Measurements from ENCODE around the gene TAPT1. TPM values are rescaled to one million over a fixed set of nuclear protein-coding genes. Genes with fewer than 3 reads are reported as not detected.

TAPT1 gene
- polyA plus RNA-seq, 12 donors: 27.3 to 59.9 (median 41.2) TPM; not detected in 1

DNA sequence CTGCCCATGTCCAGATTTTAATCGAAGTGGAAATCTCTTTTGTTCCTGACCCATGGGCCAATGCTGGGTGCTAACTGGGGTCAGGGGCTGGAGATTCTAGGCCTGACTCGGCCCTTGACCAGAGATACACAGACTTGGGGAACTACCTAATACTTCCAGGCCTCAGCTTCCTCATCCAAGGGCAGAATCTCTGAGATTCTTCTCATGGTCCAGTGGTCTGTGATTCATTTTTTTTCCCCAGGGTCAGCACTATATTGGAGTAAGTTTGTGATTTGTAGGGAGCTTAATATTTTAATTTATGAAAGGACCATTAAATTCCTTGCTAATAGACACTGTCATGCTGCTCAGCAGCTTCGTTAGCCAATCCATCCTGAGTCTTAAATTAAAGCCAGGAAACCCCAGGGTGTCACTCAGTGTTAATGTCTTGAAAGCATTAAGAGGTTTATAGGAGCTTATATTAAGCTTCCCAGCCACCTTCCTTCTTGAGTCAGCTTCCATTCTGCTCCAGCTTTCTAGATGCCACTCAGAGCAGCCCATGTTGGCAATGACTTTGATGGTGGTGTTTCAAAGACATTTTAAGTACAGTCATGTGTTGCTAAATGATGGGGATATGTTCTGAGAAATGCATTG lies 115.5 kb downstream of the TAPT1 start:
- no peak for DNase-seq

Other genes with a start within 250 kb of the TAPT1 start
- 10 to 100 TPM in 11 of 12 donors, not detected in 1; 25.9 to 67.7 (median 55.3) TPM for gene PROM1, start 142.4 kb downstream of the TAPT1 start, polyA plus RNA-seq (ENCODE audit: insufficient read length in 12 of 12)

Measured in muscle of arm (tissue), 12 donors.